ENCODE measurements around the gene SLC39A11. TPM values are rescaled to one million over a fixed set of nuclear protein-coding genes. Genes with fewer than 3 reads are reported as not detected.

SLC39A11 gene
- total RNA-seq, 1 donor from 2014 or later = 26.0 TPM

DNA sequence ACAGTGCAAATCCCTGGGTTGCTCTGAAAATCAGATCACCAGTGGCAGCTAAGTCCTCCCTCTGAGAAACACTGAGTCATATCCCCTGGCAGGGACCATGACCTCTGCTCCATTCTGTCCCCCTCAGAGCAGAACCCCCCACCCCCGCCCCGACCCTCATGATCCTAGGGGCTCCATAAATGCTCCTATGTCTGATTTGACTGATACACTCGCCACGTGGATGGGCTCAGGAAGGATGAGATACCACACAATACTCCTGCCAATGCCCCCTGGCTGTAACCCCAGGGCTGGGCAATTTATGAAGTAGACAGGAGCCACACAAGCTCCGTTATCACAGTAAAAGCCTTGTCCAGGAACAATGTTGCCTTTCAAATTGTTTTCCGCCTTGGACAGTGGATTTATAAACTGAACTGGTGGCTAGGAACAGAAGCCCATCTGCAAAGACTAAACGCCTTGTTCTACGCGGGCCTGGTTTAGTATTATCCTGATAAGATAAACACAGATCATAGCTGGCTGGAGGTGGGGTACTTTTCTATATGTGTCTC, 394.8 kb downstream of the SLC39A11 start:
- Mint-ChIP-seq H3K4me3 (no peak overlapping the region), H3K27ac (no peak overlapping the region), H3K36me3 (peaks cover 1% of the 10 kb centered on the region), H3K4me1 (peaks cover 6% of the 10 kb centered on the region), H3K27me3 (ENCODE audit: low read depth) (peaks cover 2% of the 10 kb centered on the region), H3K9me3 (peaks cover 6% of the 10 kb centered on the region)
- DNase-seq (ENCODE audit: low spot score in 2 of 2, unreplicated experiment in 2 of 2) = no peak
- TF ChIP-seq, protein P1, sequence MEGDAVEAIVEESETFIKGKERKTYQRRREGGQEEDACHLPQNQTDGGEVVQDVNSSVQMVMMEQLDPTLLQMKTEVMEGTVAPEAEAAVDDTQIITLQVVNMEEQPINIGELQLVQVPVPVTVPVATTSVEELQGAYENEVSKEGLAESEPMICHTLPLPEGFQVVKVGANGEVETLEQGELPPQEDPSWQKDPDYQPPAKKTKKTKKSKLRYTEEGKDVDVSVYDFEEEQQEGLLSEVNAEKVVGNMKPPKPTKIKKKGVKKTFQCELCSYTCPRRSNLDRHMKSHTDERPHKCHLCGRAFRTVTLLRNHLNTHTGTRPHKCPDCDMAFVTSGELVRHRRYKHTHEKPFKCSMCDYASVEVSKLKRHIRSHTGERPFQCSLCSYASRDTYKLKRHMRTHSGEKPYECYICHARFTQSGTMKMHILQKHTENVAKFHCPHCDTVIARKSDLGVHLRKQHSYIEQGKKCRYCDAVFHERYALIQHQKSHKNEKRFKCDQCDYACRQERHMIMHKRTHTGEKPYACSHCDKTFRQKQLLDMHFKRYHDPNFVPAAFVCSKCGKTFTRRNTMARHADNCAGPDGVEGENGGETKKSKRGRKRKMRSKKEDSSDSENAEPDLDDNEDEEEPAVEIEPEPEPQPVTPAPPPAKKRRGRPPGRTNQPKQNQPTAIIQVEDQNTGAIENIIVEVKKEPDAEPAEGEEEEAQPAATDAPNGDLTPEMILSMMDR (IDR thresholded peaks at IDR 0.05; ENCODE audit: unreplicated experiment) = no peak

DNA sequence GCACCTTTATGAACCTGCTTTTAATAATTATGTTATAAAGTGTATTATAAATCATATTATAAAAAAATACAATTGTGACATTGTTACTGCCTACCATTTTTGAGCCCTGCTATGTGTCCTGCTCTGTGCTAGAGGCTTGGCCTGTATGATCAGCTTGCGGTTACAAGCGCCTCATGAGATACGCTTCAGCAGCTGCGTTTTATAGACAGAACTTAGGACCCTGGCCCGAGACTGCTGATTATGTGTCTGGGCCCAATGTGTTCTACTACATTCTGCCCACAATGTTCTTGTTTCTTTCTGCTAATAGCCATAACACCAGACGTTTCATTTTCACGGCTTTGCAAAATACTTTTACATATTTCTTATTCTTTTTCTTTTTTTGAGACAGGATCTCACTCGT, 395.8 kb downstream of the SLC39A11 start:
- Mint-ChIP-seq H3K27ac (no peak overlapping the region), H3K27me3 (ENCODE audit: low read depth) (peaks cover 2% of the 10 kb centered on the region), H3K4me3 (no peak overlapping the region), H3K36me3 (peaks cover 1% of the 10 kb centered on the region), H3K4me1 (peaks cover 6% of the 10 kb centered on the region), H3K9me3 (peaks cover 6% of the 10 kb centered on the region)
- TF ChIP-seq, protein P1 (IDR thresholded peaks at IDR 0.05; ENCODE audit: unreplicated experiment) = no peak
- no peak for DNase-seq (ENCODE audit: low spot score in 2 of 2, unreplicated experiment in 2 of 2)

DNA sequence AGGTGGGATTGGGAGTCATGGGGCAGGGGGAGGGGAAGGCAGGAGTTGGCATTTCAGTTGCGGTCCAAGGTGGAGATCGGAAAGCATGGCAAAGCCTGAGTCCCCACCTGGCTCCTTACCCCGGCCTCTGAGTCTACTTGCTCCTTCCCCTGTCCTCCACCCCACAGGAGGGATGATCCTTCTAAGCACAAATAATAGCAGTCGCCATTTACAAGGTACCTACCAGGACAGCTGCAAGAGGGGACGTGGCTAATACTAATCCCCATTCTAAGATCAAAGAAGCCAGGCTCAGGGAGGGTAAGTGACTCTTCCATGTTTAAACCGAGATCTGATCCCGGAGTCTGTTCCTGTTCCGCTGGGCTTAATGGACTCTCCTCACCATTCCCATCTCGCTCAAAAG, 396.3 kb downstream of the SLC39A11 start:
- no peak overlapping the region for H3K4me3 Mint-ChIP-seq
- peaks cover 1% of the 10 kb centered on the region for H3K36me3 Mint-ChIP-seq
- TF ChIP-seq, protein P1 (IDR thresholded peaks at IDR 0.05; ENCODE audit: unreplicated experiment) = no peak
- H3K9me3 Mint-ChIP-seq = peaks cover 6% of the 10 kb centered on the region
- peaks cover 2% of the 10 kb centered on the region for H3K27me3 Mint-ChIP-seq (ENCODE audit: low read depth)
- no peak overlapping the region for H3K27ac Mint-ChIP-seq
- peaks cover 6% of the 10 kb centered on the region for H3K4me1 Mint-ChIP-seq
- no peak for DNase-seq (ENCODE audit: low spot score in 2 of 2, unreplicated experiment in 2 of 2)

DNA sequence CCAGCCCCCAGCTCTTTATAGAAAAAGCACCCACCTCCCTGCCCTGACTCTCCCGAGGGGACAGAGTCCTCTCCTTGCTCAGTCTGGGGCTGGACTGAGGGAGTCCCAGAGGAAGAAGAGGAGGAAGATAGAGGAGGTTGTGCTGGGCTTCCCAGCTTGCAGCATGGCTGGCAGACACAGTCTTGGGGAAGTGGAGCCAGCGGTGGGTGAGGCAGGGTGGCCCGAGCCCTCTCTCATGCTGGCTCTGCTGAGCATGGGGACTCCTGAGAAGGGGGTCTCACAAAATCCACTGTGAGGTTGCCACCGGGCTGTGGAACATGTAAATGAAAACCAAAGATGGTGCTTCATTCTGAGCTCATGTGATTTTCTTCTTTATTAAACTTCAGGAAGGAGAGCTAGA, 398.5 kb downstream of the SLC39A11 start:
- H3K4me1 Mint-ChIP-seq = peaks cover 10% of the 10 kb centered on the region
- peaks cover 6% of the 10 kb centered on the region for H3K9me3 Mint-ChIP-seq

GRCh38 chr17:72693151-72693878, 399.2 kb downstream of the SLC39A11 start:
- H3K4me3 Mint-ChIP-seq = no peak overlapping the region
- peaks cover 6% of the 10 kb centered on the region for H3K9me3 Mint-ChIP-seq
- no peak overlapping the region for H3K27ac Mint-ChIP-seq
- peaks cover 14% of the 10 kb centered on the region for H3K4me1 Mint-ChIP-seq
- DNase-seq (ENCODE audit: low spot score in 2 of 2, unreplicated experiment in 2 of 2) = no peak
- TF ChIP-seq, protein P1 (IDR thresholded peaks at IDR 0.05; ENCODE audit: unreplicated experiment) = no peak
- H3K27me3 Mint-ChIP-seq (ENCODE audit: low read depth) = peaks cover 2% of the 10 kb centered on the region
- H3K36me3 Mint-ChIP-seq = no peaks in the 10 kb centered on the region

More for the DNA sequence above, 398.5 kb downstream of the SLC39A11 start:
- DNase-seq (ENCODE audit: low spot score in 2 of 2, unreplicated experiment in 2 of 2) = no peak
- Mint-ChIP-seq H3K27me3 (ENCODE audit: low read depth) (peaks cover 2% of the 10 kb centered on the region), H3K4me3 (no peak overlapping the region), H3K36me3 (no peaks in the 10 kb centered on the region), H3K27ac (no peak overlapping the region)
- TF ChIP-seq, protein P1 (IDR thresholded peaks at IDR 0.05; ENCODE audit: unreplicated experiment) = no peak
